Coronary artery (tissue), 2 donors: Measurements from ENCODE around the gene PATJ.

ENCODE experiments used
- DNase-seq: peaks from one replicate; pipeline ENCODE4 v3.0.0-alpha.2; 2017; ENCODE audit warnings: low spot score
- H3K27ac ChIP-seq, 2 donors: fragments of 200-600 bp; sonication (generic); one replicate each; pipeline ENCODE4 v1.5.1; 2016 to 2019
- H3K4me3 ChIP-seq: fragments of 200-600 bp; sonication (generic); 2 replicates; pipeline ENCODE4 v1.5.1; 2016; ENCODE audit warnings: mild to moderate bottlenecking, moderate library complexity
- TF ChIP-seq, protein P1 (sequence below): fragments of 200-600 bp; sonication (generic); IDR thresholded peaks from one replicate; pipeline ENCODE4 v1.5.1; 2019; ENCODE audit warnings: antibody characterized with exemption

PATJ gene

GRCh38 chr1:61851235-61851634, 109.0 kb downstream of the PATJ start:
- TF ChIP-seq, protein P1, sequence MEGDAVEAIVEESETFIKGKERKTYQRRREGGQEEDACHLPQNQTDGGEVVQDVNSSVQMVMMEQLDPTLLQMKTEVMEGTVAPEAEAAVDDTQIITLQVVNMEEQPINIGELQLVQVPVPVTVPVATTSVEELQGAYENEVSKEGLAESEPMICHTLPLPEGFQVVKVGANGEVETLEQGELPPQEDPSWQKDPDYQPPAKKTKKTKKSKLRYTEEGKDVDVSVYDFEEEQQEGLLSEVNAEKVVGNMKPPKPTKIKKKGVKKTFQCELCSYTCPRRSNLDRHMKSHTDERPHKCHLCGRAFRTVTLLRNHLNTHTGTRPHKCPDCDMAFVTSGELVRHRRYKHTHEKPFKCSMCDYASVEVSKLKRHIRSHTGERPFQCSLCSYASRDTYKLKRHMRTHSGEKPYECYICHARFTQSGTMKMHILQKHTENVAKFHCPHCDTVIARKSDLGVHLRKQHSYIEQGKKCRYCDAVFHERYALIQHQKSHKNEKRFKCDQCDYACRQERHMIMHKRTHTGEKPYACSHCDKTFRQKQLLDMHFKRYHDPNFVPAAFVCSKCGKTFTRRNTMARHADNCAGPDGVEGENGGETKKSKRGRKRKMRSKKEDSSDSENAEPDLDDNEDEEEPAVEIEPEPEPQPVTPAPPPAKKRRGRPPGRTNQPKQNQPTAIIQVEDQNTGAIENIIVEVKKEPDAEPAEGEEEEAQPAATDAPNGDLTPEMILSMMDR, result no peak

GRCh38 chr1:61851849-61852669, 109.8 kb downstream of the PATJ start:
- TF ChIP-seq, protein P1, result no peak
- Histone ChIP-seq H3K27ac (no peak overlapping the region), H3K4me3 (no peak overlapping the region)
- DNase-seq, result no peak

More at GRCh38 chr1:61851235-61851634, 109.0 kb downstream of the PATJ start:
- Histone ChIP-seq H3K4me3 (no peak overlapping the region), H3K27ac (no peak overlapping the region)
- no peak for DNase-seq

- no peak overlapping the region for H3K27ac ChIP-seq
- TF ChIP-seq, protein P1, result no peak
These were observed 110.4 kb downstream of the PATJ start for GRCh38 chr1:61852670-61853015.

GRCh38 chr1:61853583-61853982, 111.3 kb downstream of the PATJ start:
- Histone ChIP-seq H3K27ac (no peak overlapping the region), H3K4me3 (no peak overlapping the region)
- TF ChIP-seq, protein P1, result no peak
- no peak for DNase-seq

More at GRCh38 chr1:61852670-61853015, 110.4 kb downstream of the PATJ start:
- DNase-seq, result no peak
- H3K4me3 ChIP-seq, result no peak overlapping the region

DNA sequence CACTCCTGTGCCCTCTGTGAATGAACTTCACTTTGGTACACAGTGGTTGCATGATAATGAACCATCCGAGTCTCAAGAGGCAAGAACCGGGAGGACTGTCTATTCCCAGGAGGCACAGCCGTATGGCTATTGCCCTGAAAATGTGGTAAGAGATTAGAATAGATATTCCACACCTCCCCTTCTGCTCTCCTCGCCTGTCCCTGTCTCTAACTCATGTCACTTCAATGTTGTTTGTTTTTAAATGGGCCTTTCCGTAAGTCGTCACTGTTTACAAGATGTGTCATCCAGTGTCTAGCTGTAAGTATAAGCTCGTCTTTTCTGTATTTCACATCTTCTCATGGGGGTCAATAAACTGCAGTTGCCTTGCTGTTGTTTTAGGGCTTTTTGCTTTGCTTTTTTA, 122.2 kb downstream of the PATJ start:
- Histone ChIP-seq H3K4me3 (no peak overlapping the region), H3K27ac (no peak overlapping the region)
- TF ChIP-seq, protein P1, result no peak
- DNase-seq, result no peak

DNA sequence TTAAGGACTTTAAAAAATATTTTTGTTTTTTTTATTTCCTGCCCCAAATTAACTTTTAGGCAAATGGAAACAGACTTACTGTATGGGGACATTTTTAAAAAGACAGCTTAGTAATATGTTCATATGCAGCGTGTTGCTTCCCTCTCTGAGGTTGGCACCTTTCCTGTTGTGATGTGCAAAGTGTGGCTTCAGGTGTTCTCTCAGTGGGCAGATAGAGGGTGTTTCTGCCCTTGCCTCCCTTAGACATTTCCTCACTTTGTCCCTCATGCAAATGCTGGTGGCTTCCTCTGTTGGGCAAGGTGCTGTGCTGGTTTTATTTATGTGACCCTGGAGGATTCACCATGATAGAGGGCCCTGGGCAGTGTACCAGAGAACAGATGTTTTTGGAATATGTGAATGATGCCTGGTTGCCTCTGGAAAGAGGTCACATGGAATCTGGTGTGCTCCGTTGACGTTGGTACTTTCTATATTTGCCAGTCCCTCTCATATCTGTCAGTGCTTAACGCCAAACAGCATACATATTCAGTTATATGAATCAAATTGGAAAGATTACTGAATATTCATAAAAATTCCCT, 123.5 kb downstream of the PATJ start:
- no peak for DNase-seq
- no peak overlapping the region for H3K27ac ChIP-seq
- H3K4me3 ChIP-seq, result no peak overlapping the region
- TF ChIP-seq, protein P1, result no peak

GRCh38 chr1:61869691-61870109, 127.4 kb downstream of the PATJ start:
- Histone ChIP-seq H3K27ac (no peak overlapping the region), H3K4me3 (no peak overlapping the region)
- DNase-seq, result no peak
- TF ChIP-seq, protein P1, result no peak
